SKM-1 treated with dmso at 0.1 percent for 144 hours (cell line): Measurements from ENCODE around the gene PRKCH.

ENCODE experiments used
- DNase-seq: peaks from one replicate; lab custom pipeline; 2025; ENCODE audit not compliant: unreplicated experiment; lab: John Stamatoyannopoulos, UW

Gene PRKCH

GRCh38 chr14:61321385-61322010 lies at the start of gene PRKCH:
TSS of gene PRKCH (plus strand) at chr14:61321579. CDS start at chr14:61322102, 523 bp downstream.
- peak; percentile 48 for DNase-seq

DNA sequence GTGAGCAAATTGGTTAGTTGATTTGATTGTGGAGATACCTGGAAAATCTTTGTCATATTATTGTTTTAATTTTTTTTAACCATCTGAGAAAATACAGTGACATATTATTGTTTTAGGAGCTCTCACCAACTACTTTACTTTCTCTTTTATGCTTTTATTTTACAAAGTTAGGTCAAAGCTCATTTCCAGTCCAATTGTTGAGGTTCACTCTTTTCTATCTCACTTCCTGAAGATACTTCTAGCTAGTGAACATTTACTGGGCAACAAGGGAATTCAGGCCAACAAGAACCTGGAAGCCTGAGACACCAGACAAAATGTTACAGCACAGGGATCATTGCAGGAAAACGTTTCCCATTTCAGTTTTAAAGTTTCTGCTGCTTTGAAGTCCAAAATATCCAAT lies 44.1 kb upstream of the PRKCH start:
- no peak for DNase-seq

GRCh38 chr14:61277784-61278183 lies 43.6 kb upstream of the PRKCH start:
- no peak for DNase-seq

- DNase-seq: no peak
Measured at GRCh38 chr14:61279082-61279481, 42.3 kb upstream of the PRKCH start.

GRCh38 chr14:61280092-61280525 lies 41.3 kb upstream of the PRKCH start:
- no peak for DNase-seq

GRCh38 chr14:61280526-61281185 lies 40.7 kb upstream of the PRKCH start:
- DNase-seq: no peak

DNA sequence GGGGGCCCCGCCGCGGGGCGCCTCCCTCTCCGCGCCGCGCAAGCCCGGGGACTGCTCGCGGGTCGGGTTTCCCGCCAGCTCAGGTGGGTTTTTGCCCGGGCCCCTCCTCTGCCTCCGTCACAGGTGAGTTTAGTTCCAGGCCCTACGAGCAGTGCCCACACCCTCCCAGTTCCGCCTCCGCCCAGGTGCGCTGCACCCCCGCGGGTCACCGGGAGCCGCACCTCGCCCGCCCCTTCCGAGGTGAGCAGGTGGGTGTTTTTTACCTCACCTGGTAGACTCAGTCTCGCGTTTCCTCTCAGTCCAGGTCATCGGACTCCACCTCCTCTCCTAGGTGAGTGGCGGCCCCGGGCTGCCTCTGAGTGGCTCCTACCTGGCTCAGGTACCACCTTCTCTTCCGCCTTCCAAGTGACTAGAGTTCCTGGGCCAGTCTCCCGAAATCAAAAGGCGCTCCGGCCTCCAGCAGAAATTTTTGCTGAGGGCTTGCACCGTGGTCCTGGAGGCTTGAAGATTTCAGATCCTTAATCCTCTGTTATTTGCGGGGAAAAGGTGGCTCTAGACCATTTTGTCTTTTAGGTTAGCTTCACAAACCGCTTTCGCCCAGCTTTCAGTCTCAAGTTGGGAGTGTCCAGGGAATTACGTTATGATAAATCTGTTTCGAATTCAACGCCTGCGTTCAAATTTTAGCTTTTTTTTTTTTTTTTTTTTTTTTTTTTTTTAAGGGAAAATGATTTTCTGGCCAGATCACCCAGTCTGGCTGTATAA lies 40.0 kb upstream of the PRKCH start, which contains the start of gene TMEM30B:
Gene TMEM30B (minus strand): TSS at position 153 of the 762 bp plus-strand sequence. CDS start 191 bp downstream, outside the sequence.
- DNase-seq: no peak

DNA sequence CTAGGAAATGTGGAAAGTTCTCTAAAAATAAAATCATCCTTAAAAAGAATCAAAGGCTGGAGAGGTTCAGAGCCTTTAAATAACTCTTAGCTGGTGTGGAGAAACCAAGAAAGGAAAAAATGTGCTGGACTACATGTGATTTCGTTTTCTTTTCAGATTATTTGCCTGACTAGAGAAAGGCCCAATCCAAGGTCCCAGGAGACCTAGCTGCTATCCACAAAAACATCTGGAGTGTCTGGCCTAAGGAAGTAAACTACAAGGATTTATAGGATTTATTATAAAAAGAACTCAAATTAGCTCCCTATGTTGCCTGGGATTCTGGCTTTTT lies 39.5 kb upstream of the PRKCH start:
- no peak for DNase-seq

DNA sequence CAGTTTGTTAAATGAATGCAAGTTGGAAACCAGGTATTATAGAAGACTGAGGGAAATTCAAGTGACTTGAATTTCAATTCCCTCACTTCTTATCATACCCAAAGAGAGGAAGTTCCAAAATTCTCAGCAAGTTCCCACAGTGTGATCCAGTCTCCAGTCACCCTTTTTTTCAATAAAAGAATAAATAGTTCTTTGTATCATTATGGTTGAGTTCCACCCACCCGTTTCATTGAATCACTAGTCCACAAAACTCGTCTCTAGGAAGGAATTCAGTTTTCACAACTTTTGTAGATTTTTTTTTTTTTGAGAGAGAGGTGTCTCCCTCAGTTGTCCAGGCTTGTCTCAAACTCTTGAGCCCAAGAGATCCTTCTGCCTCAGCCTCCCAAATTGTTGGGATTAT lies 38.6 kb upstream of the PRKCH start:
- no peak for DNase-seq

- no peak for DNase-seq
Measured at GRCh38 chr14:61284001-61284400, 37.4 kb upstream of the PRKCH start.

GRCh38 chr14:61285364-61285763 lies 36.0 kb upstream of the PRKCH start:
- DNase-seq: no peak

- no peak for DNase-seq
Measured at GRCh38 chr14:61287196-61287595, 34.2 kb upstream of the PRKCH start.

- no peak for DNase-seq
Measured at GRCh38 chr14:61288228-61288627, 33.2 kb upstream of the PRKCH start.

GRCh38 chr14:61288720-61289119 lies 32.7 kb upstream of the PRKCH start:
- no peak for DNase-seq

DNA sequence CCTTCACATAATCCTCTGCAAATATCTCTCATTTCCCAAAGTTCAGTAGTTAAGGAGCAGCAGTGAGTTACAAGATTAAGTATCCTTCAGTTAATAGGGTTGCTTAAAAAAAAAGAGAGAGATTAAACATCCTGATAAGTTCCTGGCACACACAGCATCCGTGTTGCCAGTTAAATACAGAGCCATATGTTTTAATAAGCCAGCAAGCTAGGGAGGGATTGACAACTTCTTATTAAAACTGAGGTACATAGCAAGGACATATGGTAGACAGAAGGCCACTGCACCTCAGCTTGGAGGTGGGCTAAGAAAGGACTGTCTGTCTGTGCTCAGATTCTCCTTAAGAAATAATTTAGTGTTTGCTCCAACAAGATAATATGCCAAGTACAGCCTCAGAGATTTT lies 30.7 kb upstream of the PRKCH start:
- DNase-seq: no peak

DNA sequence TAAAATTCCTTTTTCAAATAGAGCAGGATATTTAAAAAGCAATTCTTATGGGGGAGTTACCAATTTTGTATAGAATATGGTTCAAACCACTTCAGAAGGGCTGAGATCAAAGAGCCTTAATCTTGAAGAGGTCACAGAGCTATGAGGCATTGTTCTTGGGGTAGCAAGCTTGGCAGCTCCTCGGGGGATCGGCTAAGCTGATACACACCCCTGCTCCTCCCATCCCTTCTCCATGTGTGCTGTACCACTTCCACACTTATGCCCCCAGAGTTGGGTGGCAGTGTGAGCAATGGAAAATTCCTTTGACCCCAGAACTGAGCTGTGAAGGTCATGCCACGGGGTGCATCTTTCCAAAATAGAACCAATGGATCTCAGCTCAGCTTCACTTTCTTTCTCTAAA lies 25.2 kb upstream of the PRKCH start:
- DNase-seq: no peak

DNA sequence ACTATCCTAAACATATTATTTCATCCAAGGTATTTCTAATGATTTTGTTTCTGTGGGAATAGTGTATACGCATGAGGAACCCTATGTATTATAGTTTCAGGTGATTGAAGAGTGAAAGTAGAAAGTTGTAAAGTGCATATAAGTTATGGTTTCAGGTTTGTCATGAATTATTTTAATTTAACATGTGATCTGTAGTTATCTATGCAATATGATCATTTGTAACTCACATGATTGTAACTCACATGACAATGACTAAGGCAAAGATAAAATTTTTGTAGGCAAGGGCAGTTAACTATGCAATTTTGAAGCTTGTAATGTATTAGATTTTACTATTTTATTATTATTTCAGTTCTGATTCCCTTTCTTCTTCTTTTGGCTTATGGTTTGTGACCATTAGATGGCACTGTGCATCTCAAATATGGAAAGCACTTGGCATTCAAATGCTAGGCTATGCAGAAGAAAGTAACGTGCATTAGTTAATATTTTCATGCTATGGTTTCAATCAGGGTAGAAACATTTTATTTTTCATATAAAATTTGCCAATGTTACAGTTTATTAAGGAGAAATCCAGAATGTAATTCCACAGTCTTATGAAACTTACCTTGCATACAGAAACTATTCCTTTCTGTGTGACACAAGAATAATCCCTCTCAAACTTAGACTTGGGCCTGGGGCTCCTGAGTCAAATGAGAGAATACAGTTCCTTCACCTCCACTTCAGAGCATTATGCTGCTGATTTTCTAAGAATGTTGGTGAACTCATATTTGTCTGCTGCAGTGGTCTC lies 24.5 kb upstream of the PRKCH start:
- DNase-seq: no peak

DNA sequence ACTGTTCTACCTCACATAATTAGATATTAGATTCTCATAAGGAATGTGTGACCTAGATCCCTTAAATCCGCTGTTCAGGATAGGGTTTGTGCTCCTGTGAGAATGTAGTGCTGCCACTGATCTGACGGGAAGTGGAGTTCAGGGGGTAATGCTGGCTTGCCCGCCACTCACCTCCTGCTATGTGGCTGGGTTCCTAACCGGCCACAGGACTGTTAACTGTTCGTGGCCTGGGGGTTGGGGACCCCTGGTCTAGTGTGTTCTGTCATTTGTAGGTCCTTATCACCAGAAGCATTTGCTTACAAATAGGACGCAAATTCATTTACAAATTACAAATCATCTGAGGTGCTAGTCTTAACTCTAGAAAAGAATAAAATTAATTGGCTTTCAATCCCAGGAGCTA lies 23.8 kb upstream of the PRKCH start:
- no peak for DNase-seq

GRCh38 chr14:61298824-61299223 lies 22.6 kb upstream of the PRKCH start:
- DNase-seq: no peak

DNA sequence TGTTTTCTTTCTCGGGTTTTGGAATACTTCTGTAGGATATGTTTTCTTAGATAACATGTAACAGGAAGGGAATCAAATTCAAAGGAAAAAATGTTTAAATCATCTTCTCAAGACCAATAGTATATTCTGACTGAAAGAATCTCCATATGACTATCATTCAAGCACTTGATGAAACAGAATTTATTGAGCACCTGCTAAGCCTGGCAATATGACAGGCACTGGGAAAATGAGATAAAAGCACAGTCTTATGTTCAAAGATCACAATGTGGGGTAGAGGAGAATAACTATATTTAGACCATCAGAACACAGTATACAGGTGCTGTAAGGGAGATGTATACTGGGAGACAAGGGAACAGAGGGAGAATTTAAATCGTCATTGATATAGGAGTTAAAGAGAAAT lies 21.2 kb upstream of the PRKCH start:
- no peak for DNase-seq

- no peak for DNase-seq
Measured at GRCh38 chr14:61300754-61301153, 20.6 kb upstream of the PRKCH start.
